NCI-H146 (cell line): ENCODE measurements around the gene DKK3.
A peak's percentile ranks its signal among the peaks of the same experiment; 100 is the strongest.

Source experiments
- DNase-seq: peaks from one replicate; lab custom pipeline; 2025; lab: John Stamatoyannopoulos, UW

DKK3 gene

DNA sequence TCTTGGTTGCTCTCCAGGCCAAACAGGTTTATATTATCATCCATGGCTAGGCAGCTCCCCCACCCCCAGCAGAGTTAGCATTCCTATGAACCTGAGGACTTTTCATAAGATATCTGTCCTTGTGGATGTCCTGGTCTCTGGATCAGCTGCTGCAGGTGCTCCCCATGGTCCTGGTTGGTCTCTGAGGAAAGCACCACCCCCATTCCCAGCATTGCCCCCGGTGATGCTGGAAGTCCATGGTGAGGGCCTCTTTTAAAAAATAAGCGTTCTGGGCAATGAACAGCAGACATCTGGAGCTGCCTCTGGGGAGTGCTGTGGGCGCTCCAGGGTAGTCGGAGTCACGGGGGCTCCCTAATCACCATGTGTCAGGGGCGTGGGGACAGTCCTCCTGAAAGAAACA, 26.6 kb downstream of the DKK3 start:
- DNase-seq: no peak

DNA sequence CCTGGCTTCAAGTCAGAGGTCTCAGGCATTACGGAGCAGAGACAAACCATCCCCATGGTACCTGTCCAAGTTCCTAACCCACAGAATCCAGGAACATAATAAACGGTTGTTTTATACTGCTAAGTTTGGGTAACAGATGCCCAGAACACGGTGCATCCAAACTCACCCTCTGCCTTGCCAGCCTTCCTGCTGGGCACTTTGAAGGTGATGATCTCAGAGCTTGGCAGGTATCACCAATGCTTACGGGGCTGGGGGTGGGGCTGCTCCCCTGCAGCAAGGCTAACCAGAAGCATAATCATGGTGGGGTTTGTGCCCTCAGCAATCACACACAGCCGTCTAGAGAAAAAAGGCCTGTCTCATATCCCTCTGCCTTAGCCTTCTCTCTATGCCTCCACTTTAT, 27.1 kb downstream of the DKK3 start:
- DNase-seq: no peak

DNA sequence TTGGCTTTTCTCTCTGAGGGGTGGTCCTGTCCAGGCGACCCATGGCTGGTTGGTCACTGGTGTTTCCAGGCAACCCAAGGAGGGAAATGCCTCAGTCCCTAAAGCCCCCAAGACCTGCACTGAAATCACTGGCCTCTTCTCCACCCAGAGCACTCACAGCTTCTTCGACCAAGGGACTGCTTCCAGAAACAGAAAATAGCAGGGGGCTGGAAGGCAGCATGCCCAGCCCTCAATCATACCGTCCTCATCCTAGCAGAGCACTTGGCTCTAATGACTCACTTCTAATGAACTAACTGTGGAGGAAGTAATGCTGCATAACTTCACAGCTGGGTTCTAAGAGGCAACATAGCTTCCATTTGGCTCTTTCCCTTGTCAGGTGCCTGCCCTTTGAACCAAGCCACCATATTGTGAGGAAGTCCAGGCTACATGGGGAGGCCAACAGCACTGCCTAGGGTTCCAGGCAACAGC, 27.6 kb downstream of the DKK3 start:
- DNase-seq: no peak

DNA sequence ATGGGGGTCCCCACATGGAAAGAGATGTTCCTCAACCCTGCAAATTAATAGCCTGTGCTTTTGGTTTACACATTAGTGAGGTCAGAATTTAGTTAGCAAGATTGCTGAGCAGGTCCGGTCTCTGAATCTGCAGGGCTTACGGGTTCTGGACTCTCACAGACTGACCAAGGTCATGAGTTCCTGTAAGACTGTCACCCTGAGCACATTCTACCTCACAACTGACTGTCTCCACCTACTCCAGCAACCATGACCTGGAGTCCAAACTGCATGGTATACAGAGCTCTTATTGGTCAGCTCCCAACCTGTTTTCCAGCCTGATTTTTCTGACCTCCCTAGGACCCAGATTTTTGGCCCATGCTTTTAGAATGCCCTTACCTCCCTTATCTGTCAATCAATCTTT, 28.2 kb downstream of the DKK3 start:
- no peak for DNase-seq

DNA sequence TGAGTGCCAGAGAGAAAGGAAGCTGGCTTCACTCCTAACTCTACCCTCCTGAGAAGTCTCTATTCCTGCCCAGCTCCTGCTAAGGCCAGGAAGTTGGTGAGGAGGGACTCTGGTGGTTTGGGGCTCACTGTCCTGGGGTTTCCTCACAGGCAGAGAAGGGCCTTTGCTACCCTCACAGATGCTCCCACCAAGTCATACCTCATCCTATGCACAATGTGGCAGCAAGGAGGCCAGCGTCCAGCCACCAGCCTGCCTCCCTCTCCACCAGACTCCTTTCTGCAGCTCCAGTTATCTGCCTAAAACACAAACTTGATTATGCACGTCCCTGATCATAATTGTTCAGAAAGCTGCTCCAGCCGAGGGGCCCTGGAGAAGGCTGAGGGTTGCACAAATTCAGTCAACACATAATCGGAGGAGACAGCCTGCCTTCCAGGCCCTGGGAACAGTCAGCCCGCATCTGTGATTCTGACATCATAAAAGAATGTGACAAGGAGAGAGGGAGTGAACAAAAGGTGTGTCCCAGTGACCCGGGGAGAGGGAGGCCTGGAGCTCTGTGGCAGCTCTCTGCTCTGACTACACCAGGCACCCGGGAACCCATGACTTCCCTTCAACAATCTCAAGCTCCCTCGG, 28.8 kb downstream of the DKK3 start:
- no peak for DNase-seq

DNA sequence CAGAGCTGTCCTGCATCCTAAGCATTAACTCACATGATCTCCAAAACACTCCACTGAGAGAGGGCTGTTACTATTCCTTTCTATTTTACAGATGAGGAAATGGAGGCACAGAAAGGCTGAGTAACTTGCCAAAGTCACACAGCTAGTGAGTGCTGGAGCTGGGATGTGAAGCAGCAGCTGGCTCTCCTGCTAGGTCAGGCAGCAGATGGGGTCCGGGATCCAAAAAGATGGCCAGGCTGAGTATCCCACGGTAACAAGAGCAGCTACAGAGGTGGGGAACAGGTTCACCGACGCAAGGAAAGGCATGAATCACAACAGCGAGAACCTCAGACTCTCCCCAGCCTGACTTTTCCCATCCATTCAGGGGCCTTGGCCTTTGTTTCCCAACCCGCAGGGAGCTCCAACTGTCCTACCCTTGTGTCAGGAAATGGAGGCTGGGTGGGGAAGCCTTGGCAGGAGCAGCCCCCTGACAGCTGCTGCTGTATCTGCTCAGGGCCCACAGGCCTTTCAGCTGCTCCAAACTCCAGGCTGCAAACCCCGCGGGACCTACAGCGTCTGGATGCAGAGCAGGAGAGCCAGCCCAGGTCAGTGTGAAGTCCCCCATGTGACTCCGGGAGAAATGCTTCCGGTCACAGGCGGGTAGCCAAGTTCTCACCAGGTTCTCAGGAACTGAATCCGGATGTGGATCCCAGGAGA, 29.5 kb downstream of the DKK3 start:
- DNase-seq: no peak

DNA sequence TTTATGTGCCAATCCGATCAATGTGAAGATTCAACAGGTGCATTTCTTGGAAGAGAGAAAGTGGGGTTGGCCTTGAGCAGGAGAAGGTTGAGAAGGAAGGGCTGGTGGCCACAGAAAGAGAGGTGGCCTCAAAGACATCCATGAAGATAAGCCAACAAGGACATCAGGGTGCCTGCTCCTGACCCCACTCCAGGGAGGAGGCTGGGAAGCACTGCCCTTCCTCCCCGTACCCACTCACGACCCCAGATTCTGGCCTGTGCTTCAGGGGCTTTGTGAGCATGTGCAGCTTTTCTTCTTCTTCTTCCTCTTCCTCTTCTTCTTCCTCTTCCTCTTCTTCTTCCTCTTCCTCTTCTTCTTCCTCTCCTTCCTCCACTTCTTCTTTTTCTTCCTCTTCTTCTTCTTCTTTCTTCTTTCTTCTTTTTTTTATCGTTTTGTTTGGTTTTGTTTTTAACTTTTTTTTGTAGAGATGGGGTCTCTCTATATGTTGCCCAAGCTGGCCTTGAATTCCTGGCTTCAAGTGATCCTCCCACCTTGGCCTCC, 30.3 kb downstream of the DKK3 start:
- DNase-seq: no peak

DNA sequence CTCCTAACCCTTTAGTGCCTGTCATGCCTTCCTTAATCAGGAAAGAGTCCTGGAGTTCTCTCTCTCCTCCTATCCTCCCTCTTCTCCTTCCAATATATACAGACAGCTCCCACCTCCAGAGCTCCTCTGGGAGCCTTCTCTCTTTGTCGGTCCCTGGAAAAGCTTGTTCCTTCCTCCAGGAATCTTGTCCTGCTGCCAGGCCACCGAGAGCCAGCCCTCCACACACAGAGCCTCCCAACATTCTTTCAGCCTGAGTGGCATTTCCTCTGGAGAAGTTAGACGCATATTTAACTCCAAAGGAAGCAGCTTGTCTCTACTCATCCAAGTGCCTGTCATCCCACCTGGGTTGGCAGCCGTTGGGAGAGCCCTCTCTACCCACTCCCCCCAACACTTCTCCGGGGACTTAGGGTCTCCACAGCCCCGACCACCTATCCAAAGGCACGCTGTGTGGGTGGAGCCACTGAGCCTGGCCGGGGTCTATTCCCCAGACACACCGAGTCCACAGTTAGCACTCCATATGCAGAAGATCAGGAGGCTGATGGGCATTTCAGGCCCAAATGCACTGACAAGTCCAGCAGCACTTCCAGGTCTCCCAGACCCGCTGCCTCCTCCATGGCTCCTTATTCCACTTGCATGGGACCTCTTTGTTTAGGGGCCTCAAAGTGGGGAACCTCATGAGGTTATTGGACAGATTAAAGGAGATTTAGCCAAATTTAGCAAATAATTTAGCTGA, 31.1 kb downstream of the DKK3 start:
- no peak for DNase-seq

DNA sequence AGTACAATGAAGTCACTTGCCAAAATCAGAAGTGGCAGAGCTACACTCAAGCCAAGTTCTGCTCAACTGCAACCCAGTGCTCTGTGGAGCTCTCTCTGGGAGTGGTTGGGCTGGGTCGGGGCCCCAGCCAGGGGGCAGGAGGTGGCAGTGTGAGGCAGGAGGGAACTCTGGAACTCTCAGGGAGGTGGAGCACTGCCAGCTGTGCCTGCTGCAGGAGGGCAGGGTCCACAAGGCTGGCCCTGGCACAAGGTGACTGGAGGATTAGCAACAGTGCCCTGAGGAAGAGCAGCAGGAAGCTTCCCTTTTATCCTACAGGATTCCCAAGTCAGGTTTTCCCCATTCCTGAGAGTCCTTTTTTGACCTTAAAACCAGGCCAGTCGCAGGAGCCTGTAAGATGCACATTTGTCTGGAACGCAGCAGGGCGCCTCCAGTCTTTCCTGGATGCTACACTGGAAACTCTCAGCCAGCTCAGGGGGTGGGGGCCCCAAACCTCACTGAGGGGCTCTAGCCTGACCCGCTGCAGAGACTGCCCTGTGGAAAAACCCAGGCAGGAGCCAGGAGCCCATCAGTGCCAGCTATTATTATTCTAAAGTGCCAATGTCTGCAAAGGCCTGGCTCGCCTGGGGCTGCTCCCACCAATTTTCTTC, 31.8 kb downstream of the DKK3 start:
- no peak for DNase-seq

DNA sequence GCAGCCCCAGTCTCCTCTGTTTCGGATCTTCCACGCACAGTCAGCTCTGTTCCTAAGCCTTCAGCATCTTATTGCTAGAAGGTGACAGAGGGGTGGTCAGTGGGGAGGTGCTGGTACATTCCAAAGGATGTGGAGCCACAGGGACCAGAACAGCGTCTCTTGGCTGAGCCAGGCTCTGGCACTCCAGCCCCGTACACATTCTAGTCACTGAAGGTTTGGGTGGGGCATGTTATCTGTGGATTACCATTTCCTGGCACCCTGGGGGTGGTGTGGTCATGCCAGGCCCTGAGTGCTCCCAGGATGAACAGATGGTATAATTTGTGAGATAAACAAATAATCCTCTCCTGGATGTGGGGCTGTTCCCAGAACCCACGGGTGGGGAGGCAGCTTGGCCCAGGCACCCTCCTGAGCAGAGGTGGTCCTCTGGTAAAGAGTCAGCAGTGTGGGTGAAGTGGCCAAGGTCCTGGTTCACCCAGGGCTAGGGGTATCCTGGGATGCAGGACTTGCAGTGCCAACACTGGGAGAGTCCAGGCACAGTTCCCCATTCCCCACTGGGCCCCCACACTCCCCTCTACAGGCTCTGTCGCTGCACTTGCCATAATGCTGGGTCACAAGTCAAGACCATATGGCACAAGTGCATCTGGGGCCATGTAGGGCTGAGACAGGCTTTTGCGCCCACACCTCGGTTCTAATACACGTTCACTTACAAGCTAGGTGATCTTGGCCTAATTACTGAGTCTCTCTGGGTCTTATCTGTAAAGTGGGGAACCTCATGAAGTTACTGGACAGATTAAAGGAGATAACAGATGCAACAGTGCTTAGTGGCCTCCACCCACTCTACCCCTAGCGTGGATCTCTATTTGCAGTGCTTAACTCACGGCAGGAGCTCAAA, 33.0 kb downstream of the DKK3 start:
- peak; percentile 28 for DNase-seq

DNA sequence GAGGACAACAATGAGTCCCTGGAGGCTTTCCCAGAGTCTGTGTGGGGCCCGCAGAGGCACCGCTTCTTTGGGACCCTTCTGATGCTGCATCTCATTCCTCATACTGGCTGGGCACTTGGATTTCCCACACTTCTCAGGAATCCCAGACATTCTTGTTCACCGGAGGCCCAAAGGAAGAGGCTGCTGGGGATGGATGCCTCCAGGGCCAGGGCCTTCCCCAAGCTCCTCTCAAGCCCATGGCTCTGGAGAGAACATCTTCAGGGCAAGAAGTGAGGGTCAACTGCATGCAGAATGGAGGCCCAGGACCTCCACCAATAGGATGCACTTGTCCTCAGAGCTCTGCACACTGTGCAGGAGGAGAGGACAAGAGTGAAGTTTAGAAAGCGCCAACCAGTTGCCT, 34.6 kb downstream of the DKK3 start:
- no peak for DNase-seq

DNA sequence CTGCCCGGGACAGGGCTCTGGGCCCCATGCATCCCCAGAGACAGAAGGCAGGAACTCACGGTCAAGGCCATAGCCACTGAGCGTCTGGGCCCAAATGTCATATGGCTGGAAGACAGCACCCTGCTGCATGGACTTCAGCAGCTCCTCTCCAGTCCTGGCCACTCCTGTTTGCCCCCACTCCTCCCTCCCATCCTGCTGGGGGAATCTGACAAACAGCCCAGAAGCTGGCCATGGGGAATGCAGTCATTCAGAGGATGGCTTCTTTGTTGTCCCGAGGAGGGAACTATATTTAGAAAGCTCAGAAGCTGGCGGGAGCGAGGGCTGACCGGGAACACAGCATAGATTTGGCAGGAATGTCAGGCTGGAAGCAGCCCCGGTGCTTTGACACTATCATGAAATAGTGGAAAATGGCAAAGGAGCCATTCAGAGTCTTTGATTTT, 35.0 kb downstream of the DKK3 start:
- no peak for DNase-seq

DNA sequence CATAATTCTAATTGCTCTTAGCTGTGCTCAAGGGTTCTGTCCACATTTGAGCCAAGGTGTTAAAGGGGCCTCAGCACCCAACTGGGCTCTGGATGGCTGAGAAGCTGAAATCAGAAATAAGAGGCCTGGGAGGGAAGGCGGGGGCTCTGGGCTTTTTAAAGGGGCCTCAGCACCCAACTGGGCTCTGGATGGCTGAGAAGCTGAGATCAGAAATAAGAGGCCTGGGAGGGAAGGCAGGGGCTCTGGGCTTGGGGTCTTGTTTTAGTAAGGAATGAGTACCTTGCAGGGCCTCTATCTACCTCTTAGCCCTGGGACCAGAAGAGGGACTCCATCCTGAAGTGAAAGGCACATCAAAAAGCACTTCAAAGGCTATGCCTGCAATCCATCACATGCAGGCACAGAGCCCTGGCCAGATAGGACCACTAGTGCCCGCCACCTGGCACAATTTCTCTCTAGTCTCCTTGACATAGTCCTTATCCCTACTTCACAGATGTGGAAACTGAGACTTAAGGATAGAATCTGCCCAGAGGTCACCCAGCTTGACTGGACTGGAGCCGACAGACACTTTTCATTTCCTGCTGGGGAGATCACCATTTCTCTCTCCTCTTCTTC, 35.6 kb downstream of the DKK3 start:
- no peak for DNase-seq

DNA sequence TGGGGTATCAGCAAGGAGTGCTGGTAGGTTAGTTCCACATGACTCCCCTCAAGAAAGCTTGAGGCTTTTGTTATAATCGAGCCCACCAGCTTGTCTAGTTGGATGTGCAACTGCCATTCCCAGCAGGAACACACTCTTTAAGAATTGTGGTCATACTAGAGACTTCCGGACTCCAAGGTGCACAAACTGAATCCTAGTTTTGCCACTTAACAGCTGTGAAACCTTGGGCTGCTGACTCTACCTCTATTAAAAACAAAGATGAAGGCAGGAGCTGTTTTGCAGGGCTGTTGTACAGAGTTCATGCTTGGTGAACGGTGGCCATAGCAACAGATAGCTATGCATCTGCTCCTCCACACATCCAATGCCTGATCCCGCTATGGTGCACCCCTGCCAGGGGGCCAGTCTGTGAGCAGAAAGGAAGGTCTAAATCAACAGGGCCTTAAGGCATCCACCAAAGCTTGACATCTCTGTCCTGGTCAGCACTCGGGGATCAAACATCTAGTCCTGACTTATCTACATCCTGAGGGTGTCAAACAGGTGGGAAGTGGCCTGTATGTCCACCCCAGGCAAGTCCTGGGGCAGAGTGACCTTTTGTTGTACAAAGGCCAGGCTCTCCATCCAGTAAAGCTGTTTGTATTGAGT, 36.4 kb downstream of the DKK3 start:
- DNase-seq: peak; percentile 50

DNA sequence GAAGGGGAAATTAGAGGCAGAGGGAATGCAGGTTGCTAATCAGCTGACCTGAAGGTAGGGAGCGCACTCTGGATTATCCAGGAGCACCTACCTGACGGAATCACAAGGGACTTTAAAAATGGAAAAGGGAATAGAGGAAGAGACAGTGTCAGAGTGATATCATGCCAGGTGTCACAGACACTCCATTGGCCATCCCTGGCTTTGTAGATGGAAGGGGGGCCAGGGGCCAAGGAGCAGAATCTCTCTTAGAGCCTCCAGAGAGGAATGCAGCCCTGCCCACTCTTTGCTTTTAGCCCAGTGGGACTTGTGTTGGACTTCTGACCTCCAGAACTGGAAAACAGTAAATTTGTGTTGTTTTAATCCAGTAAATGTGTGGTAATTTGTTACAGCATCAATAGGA, 37.9 kb downstream of the DKK3 start:
- no peak for DNase-seq

DNA sequence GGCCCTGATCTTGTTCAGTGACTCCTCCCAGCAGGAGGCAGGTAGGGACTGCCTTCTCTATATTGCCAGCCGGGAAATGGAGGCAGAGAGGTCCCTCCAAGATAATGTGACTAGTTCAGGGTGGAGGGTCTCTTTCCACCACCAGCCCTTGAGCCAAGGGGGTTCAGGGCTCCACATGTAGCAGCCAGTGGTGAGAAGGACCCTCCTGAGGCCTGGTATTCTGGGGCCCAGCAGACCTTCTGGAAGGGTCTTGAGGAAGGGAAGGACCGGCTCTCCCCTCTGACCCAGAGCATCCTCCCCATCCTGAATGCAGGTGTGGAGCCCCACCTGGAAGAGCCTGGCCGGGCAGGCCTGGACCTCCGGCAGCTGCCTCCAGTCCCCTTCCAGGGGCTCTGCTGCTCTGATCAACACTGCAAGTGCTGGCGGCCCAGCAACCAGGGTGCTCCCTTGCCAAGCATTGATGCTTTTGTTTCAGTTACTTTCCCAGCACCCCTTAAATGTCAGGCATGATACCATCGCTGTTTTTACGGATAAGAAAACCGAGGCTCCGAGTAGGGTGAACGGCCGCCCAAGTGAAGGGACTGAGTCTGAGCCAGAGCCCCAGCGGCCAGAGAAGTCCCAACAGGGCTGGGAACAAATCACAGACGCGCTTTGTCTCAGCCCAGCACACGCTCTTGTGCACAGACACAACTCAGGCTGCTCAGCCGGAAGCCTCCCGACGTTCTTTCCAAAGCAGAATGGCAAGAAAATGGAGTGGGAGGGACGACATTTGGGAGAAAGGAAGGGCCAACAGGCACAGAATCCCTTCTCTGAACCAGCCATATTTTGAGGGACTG, 38.8 kb downstream of the DKK3 start:
- DNase-seq: no peak

DNA sequence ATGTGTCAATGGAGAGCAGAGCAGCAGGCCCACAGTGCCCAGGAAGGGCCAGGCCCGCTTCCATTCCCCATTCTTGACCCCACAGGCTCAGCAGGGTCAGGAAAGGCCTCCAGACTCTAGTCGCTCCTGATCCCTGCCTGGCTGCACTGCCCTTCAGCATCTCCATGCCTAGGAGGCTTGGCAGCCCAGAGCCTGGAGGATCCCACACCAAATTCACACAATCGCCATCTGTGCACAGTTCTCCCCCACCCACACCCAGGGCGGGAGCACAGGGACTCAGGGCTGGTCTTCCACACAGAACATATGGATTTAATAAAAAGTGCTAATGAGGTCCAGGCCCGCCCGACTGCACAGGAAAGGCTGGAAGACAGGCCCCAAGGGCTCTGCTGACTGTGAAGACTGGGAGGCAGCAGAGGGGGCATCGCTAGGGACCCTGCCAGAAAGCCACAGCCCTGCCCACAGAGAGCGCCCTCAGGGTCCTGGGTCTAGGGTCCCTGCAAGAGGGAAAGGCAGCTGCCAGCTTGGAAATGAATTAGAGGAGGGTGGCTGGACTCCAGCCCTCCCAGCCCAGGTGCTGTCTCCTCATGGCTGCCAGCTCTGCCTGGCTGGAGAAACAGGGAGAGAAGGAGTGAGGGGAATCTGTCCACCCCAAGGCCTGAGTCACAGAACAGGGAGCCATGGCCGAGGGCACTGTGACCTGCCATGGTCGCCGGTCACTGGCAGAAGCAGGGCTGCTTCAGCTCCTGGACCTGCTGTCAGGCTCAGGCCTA, 39.7 kb downstream of the DKK3 start:
- no peak for DNase-seq

DNA sequence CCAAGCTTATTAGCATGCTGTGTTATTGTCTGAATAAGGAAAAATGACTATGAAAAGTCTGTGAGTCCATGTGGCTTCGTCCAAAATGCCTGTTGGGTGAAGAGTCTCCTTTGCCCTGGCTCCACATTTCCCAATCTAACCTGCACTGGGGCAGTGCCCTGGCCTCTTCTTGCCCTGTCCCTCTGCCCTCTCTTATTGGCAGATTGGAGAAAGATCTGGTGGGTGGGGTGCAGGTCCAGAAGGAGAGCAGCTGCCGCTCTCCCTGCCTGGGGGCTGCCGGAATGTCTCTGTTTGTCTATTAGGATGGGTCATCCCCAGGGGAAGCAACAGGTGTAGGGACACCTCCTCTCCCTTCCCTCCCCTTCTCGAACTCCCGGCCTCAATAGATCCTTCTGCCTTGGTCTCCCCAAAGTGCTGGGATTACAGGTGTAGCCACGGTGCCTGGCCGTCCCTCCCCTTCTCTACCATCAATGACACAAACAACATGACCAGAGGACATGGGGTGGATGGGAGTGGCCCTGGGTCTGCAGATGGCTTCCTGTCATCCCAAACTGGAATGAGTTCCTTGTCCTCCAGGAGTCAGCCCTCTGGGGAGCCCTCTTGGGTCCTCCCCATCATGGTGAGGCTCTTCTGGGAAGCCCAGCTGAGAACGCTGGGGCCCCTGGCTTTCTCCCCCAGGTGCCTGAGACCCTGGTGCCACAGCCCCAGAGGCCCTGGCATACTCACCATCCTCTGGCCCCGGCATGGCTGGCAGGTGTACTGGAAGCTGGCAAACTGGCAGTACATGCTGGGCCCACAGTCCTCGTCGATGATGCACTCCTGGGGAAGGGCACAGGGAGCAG, 40.5 kb downstream of the DKK3 start:
- DNase-seq: no peak
